Naive B cell (primary cell): Measurements from ENCODE around the gene EBLN2. TPM values are rescaled to one million over a fixed set of nuclear protein-coding genes. Genes with fewer than 3 reads are reported as not detected.

Experiments
- ATAC-seq, 2 donors: fragments of 150-1000 bp; cut with Tn5 transposase; 2 replicates each; pipeline ENCODE4 v1.10.0; 2021; ENCODE audit warnings: low read depth in 2 of 2, mild to moderate bottlenecking in 2 of 2, moderate library complexity in 2 of 2
- DNase-seq: peaks from one replicate; pipeline ENCODE4 v3.0.0; 2022
- H3K27ac Mint-ChIP-seq, 6 donors: one replicate each; pipeline ENCODE4 v1.8.0; 2020 to 2022; ENCODE audit warnings: mild to moderate bottlenecking in 6 of 6, mixed read lengths in 6 of 6, moderate library complexity in 5 of 6, inconsistent platforms in 2 of 6
- H3K27me3 Mint-ChIP-seq, 3 donors: one replicate each; pipeline ENCODE4 v1.8.0; 2021 to 2022; ENCODE audit warnings: mixed read lengths in 3 of 3, mild to moderate bottlenecking in 1 of 3
- H3K36me3 Mint-ChIP-seq, 2 donors: one replicate each; pipeline ENCODE4 v1.8.0; 2020 to 2022; ENCODE audit warnings: mixed read lengths in 2 of 2, inconsistent platforms in 1 of 2, mild to moderate bottlenecking in 1 of 2
- H3K4me1 Mint-ChIP-seq, 3 donors: one replicate each; pipeline ENCODE4 v1.8.0; 2020 to 2022; ENCODE audit warnings: mixed read lengths in 3 of 3, inconsistent platforms in 1 of 3, mild to moderate bottlenecking in 1 of 3, moderate library complexity in 1 of 3
- H3K4me3 Mint-ChIP-seq, 8 donors: one replicate each; pipeline ENCODE4 v1.8.0; 2020 to 2022; ENCODE audit warnings: mild to moderate bottlenecking in 8 of 8, mixed read lengths in 8 of 8, moderate library complexity in 8 of 8, inconsistent platforms in 2 of 8
- H3K9me3 Mint-ChIP-seq, 7 donors: one replicate each; pipeline ENCODE4 v1.8.0; 2020 to 2022; ENCODE audit warnings: mixed read lengths in 7 of 7, mild to moderate bottlenecking in 5 of 7, inconsistent platforms in 2 of 7, moderate library complexity in 1 of 7
- polyA plus RNA-seq, 6 donors: library from polyadenylated mRNA; unstranded; fragments of 300-500 nt; fragmentation: Illumina TruSeq; gene quantifications; one replicate each; pipeline ENCODE4 v1.2.3, GENCODE V29; 2021; ENCODE audit warnings: low read depth in 6 of 6

EBLN2 gene
- polyA plus RNA-seq, 6 donors from 2014 or later, result 0.67 to 2.6 (median 1.1) TPM

GRCh38 chr3:73070675-73071575 lies 9.5 kb downstream of the EBLN2 start:
- Mint-ChIP-seq H3K9me3 (no peaks in the 10 kb centered on the region), H3K4me1 (no peaks in the 10 kb centered on the region), H3K36me3 (no peaks in the 10 kb centered on the region), H3K27ac (peak overlapping the region in 2 of 6 donors; percentile 45 to 76), H3K27me3 (no peaks in the 10 kb centered on the region), H3K4me3 (no peak overlapping the region)
- no peak for ATAC-seq
- no peak for DNase-seq

GRCh38 chr3:73071952-73072351 lies 10.5 kb downstream of the EBLN2 start:
- Mint-ChIP-seq H3K9me3 (no peaks in the 10 kb centered on the region), H3K27ac (peak overlapping the region in 1 of 6 donors; percentile 15)

GRCh38 chr3:73072634-73073033 lies 11.2 kb downstream of the EBLN2 start:
- H3K36me3 Mint-ChIP-seq, result no peaks in the 10 kb centered on the region
- no peak overlapping the region for H3K4me3 Mint-ChIP-seq
- no peak for ATAC-seq
- no peaks in the 10 kb centered on the region for H3K9me3 Mint-ChIP-seq
- H3K27ac Mint-ChIP-seq, result no peak overlapping the region
- DNase-seq, result no peak
- no peaks in the 10 kb centered on the region for H3K4me1 Mint-ChIP-seq
- H3K27me3 Mint-ChIP-seq, result no peaks in the 10 kb centered on the region

More at GRCh38 chr3:73071952-73072351, 10.5 kb downstream of the EBLN2 start:
- no peaks in the 10 kb centered on the region for H3K27me3 Mint-ChIP-seq
- no peak for ATAC-seq
- H3K4me3 Mint-ChIP-seq, result no peak overlapping the region
- no peaks in the 10 kb centered on the region for H3K36me3 Mint-ChIP-seq
- no peak for DNase-seq
- H3K4me1 Mint-ChIP-seq, result no peaks in the 10 kb centered on the region

GRCh38 chr3:73073091-73073707 lies 11.7 kb downstream of the EBLN2 start:
- H3K4me3 Mint-ChIP-seq, result no peak overlapping the region
- no peaks in the 10 kb centered on the region for H3K27me3 Mint-ChIP-seq
- H3K27ac Mint-ChIP-seq, result no peak overlapping the region

GRCh38 chr3:73074781-73075180 lies 13.3 kb downstream of the EBLN2 start:
- Mint-ChIP-seq H3K36me3 (no peaks in the 10 kb centered on the region), H3K4me3 (no peak overlapping the region), H3K27ac (no peak overlapping the region), H3K27me3 (no peaks in the 10 kb centered on the region), H3K4me1 (no peaks in the 10 kb centered on the region), H3K9me3 (no peaks in the 10 kb centered on the region)
- no peak for DNase-seq
- no peak for ATAC-seq

More at GRCh38 chr3:73073091-73073707, 11.7 kb downstream of the EBLN2 start:
- DNase-seq, result no peak
- Mint-ChIP-seq H3K4me1 (no peaks in the 10 kb centered on the region), H3K9me3 (no peaks in the 10 kb centered on the region), H3K36me3 (no peaks in the 10 kb centered on the region)
- no peak for ATAC-seq

- Mint-ChIP-seq H3K27ac (no peak overlapping the region), H3K9me3 (no peaks in the 10 kb centered on the region), H3K36me3 (no peaks in the 10 kb centered on the region), H3K4me1 (no peaks in the 10 kb centered on the region), H3K4me3 (no peak overlapping the region), H3K27me3 (no peaks in the 10 kb centered on the region)
- no peak for ATAC-seq
- no peak for DNase-seq
Measured at GRCh38 chr3:73080216-73080966, 18.9 kb downstream of the EBLN2 start.

- no peak overlapping the region for H3K4me3 Mint-ChIP-seq
- no peak for ATAC-seq
- H3K36me3 Mint-ChIP-seq, result no peaks in the 10 kb centered on the region
- no peaks in the 10 kb centered on the region for H3K27me3 Mint-ChIP-seq
- peaks cover 0 to 3% (median 0%) of the 10 kb centered on the region in 3 donors for H3K4me1 Mint-ChIP-seq
- H3K9me3 Mint-ChIP-seq, result no peaks in the 10 kb centered on the region
- no peak overlapping the region for H3K27ac Mint-ChIP-seq
- no peak for DNase-seq
Measured at GRCh38 chr3:73081140-73081539, 19.7 kb downstream of the EBLN2 start.

- Mint-ChIP-seq H3K4me1 (peaks cover 0 to 3% (median 0%) of the 10 kb centered on the region in 3 donors), H3K9me3 (no peaks in the 10 kb centered on the region), H3K27me3 (no peaks in the 10 kb centered on the region), H3K4me3 (no peak overlapping the region), H3K27ac (no peak overlapping the region), H3K36me3 (no peaks in the 10 kb centered on the region)
- ATAC-seq, result no peak
- no peak for DNase-seq
Measured at GRCh38 chr3:73084170-73084569, 22.7 kb downstream of the EBLN2 start.

- Mint-ChIP-seq H3K36me3 (no peaks in the 10 kb centered on the region), H3K27ac (peak overlapping the region in 1 of 6 donors; percentile 80), H3K27me3 (no peaks in the 10 kb centered on the region), H3K4me1 (peaks cover 0 to 3% (median 0%) of the 10 kb centered on the region in 3 donors), H3K4me3 (no peak overlapping the region), H3K9me3 (no peaks in the 10 kb centered on the region)
- DNase-seq (peak; percentile 32), ATAC-seq (peak in 1 of 2 donors; percentile 45)
Measured at GRCh38 chr3:73086071-73086494, 24.6 kb downstream of the EBLN2 start.

GRCh38 chr3:73094129-73094528 lies 32.7 kb downstream of the EBLN2 start:
- peak in 1 of 2 donors; percentile 39 for ATAC-seq
- no peak for DNase-seq
- Mint-ChIP-seq H3K27me3 (peaks cover 0 to 9% (median 0%) of the 10 kb centered on the region in 3 donors), H3K4me1 (peaks cover 7 to 8% (median 8%) of the 10 kb centered on the region in 3 donors), H3K27ac (peak overlapping the region in 2 of 6 donors; percentile 3 to 92), H3K9me3 (peaks cover 0 to 3% (median 0%) of the 10 kb centered on the region in 7 donors), H3K4me3 (peak overlapping the region in 2 of 8 donors; percentile 56 to 61), H3K36me3 (no peaks in the 10 kb centered on the region)

GRCh38 chr3:73094951-73095350 lies 33.5 kb downstream of the EBLN2 start:
- peaks cover 0 to 9% (median 0%) of the 10 kb centered on the region in 3 donors for H3K27me3 Mint-ChIP-seq
- DNase-seq, result no peak
- no peak overlapping the region for H3K4me3 Mint-ChIP-seq
- peaks cover 7 to 8% (median 8%) of the 10 kb centered on the region in 3 donors for H3K4me1 Mint-ChIP-seq
- H3K9me3 Mint-ChIP-seq, result peaks cover 0 to 3% (median 0%) of the 10 kb centered on the region in 7 donors
- no peak overlapping the region for H3K27ac Mint-ChIP-seq
- H3K36me3 Mint-ChIP-seq, result no peaks in the 10 kb centered on the region
- ATAC-seq, result no peak

- no peak overlapping the region for H3K27ac Mint-ChIP-seq
- no peaks in the 10 kb centered on the region for H3K36me3 Mint-ChIP-seq
- H3K9me3 Mint-ChIP-seq, result peaks cover 0 to 3% (median 0%) of the 10 kb centered on the region in 7 donors
- DNase-seq (no peak), ATAC-seq (no peak)
- no peak overlapping the region for H3K4me3 Mint-ChIP-seq
- H3K4me1 Mint-ChIP-seq, result peaks cover 7 to 8% (median 8%) of the 10 kb centered on the region in 3 donors
- H3K27me3 Mint-ChIP-seq, result peaks cover 0 to 9% (median 0%) of the 10 kb centered on the region in 3 donors
Measured at GRCh38 chr3:73096169-73096568, 34.7 kb downstream of the EBLN2 start.

- no peak overlapping the region for H3K27ac Mint-ChIP-seq
- peaks cover 0 to 3% (median 0%) of the 10 kb centered on the region in 7 donors for H3K9me3 Mint-ChIP-seq
- DNase-seq (no peak), ATAC-seq (no peak)
- no peaks in the 10 kb centered on the region for H3K36me3 Mint-ChIP-seq
- peaks cover 0 to 15% (median 7%) of the 10 kb centered on the region in 3 donors for H3K27me3 Mint-ChIP-seq
- H3K4me3 Mint-ChIP-seq, result no peak overlapping the region
- H3K4me1 Mint-ChIP-seq, result peaks cover 7 to 8% (median 8%) of the 10 kb centered on the region in 3 donors
Measured at GRCh38 chr3:73098026-73098425, 36.6 kb downstream of the EBLN2 start.
